ENCODE data around the gene COPE. TPM values are rescaled to one million over a fixed set of nuclear protein-coding genes. Genes with fewer than 3 reads are reported as not detected.

COPE gene
- polyA plus RNA-seq, 1 donor (not counting 4 experiments of a cell fraction or from before 2014, with no cell fraction given), result 109 TPM

DNA sequence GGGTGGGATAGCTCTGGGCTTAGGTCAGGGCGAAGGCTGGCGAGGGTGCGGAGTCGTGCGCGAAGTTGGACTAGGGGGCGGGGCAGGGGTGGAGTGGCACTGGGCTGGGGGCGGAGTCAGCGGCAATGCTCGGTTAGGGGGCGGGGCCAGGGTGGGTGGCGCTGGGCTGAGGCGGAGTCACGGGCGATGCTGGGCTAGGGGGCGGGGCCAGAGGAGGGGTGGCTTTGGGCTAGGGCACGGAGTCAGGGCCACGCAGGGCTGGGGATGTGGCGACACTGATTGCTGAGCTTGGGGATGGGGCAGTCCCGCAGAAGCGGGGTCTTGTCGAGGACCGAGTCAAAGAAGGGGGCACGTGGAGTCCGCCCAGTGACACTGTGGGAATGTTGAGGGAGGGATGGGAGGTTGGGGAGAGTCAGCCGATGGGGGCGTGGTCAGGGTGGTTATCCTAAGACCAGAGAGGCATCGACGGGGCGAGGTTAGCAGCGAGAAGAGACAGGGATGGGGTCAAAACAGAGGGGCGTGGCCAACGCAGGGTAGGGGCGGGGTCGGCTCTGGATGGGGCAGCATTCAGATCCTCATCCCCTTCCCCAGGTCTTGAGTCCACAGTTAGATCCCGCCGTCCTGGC lies 13.1 kb upstream of the COPE start:
- H3K9ac ChIP-seq (ENCODE audit: control insufficient read depth, extremely low read depth, insufficient read depth, low read length), result no peak overlapping the region
- H3K27me3 ChIP-seq (ENCODE audit: control insufficient read depth, extremely low read depth, insufficient read depth, low read length), result no peaks in the 10 kb centered on the region
- H2AFZ ChIP-seq (ENCODE audit: control insufficient read depth, low read length), result no peak overlapping the region
- no peak overlapping the region for H3K27ac ChIP-seq (ENCODE audit: control insufficient read depth, insufficient read depth, low read length)
- no peaks in the 10 kb centered on the region for H3K9me1 ChIP-seq (ENCODE audit: control insufficient read depth, extremely low read depth, insufficient read depth, low read length)
- H3K79me2 ChIP-seq (ENCODE audit: control insufficient read depth, insufficient read depth, low read length), result peaks cover 18% of the 10 kb centered on the region
- peaks cover 12% of the 10 kb centered on the region for H3K4me1 ChIP-seq (ENCODE audit: control insufficient read depth, extremely low read depth, insufficient read depth, low read length)
- dilution Hi-C loops (cut with MboI; ENCODE audit: extremely low pct_ligation_motif_present, low sequenced_read_pairs), result no loop called here
- H3K36me3 ChIP-seq (ENCODE audit: control insufficient read depth in 2 of 2, extremely low read depth in 1 of 2, insufficient read depth in 2 of 2, low read length in 2 of 2), result peaks cover 45 to 48% of the 10 kb centered on the region in 2 experiments
- H3K4me2 ChIP-seq (ENCODE audit: control insufficient read depth, extremely low read depth, insufficient read depth, low read depth, low read length), result no peak overlapping the region
- H3K4me3 ChIP-seq (ENCODE audit: control insufficient read depth in 2 of 3, extremely low read depth in 1 of 3, insufficient read depth in 2 of 3, low read depth in 1 of 3, low read length in 3 of 3), result no peak overlapping the region
- H4K20me1 ChIP-seq (ENCODE audit: control insufficient read depth, extremely low read depth, insufficient read depth, low read length), result peaks cover 8% of the 10 kb centered on the region
- no peaks in the 10 kb centered on the region for H3K9me3 ChIP-seq (ENCODE audit: control insufficient read depth, low read depth, low read length)
- FAIRE-seq, result no peak
- TF ChIP-seq EZH2 (IDR thresholded peaks at IDR 0.05; ENCODE audit: low read length), result no peak
- TF ChIP-seq, protein P1, sequence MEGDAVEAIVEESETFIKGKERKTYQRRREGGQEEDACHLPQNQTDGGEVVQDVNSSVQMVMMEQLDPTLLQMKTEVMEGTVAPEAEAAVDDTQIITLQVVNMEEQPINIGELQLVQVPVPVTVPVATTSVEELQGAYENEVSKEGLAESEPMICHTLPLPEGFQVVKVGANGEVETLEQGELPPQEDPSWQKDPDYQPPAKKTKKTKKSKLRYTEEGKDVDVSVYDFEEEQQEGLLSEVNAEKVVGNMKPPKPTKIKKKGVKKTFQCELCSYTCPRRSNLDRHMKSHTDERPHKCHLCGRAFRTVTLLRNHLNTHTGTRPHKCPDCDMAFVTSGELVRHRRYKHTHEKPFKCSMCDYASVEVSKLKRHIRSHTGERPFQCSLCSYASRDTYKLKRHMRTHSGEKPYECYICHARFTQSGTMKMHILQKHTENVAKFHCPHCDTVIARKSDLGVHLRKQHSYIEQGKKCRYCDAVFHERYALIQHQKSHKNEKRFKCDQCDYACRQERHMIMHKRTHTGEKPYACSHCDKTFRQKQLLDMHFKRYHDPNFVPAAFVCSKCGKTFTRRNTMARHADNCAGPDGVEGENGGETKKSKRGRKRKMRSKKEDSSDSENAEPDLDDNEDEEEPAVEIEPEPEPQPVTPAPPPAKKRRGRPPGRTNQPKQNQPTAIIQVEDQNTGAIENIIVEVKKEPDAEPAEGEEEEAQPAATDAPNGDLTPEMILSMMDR (optimal IDR thresholded peaks at IDR 0.05 in 1 of 3, IDR thresholded peaks at IDR 0.05 in 1 of 3, conservative IDR thresholded peaks at IDR 0.05 in 1 of 3; ENCODE audit: extremely low read depth in 1 of 3, insufficient read depth in 2 of 3, low read length in 3 of 3), result no peak
- no peak for DNase-seq (ENCODE audit: low read depth, low spot score)

DNA sequence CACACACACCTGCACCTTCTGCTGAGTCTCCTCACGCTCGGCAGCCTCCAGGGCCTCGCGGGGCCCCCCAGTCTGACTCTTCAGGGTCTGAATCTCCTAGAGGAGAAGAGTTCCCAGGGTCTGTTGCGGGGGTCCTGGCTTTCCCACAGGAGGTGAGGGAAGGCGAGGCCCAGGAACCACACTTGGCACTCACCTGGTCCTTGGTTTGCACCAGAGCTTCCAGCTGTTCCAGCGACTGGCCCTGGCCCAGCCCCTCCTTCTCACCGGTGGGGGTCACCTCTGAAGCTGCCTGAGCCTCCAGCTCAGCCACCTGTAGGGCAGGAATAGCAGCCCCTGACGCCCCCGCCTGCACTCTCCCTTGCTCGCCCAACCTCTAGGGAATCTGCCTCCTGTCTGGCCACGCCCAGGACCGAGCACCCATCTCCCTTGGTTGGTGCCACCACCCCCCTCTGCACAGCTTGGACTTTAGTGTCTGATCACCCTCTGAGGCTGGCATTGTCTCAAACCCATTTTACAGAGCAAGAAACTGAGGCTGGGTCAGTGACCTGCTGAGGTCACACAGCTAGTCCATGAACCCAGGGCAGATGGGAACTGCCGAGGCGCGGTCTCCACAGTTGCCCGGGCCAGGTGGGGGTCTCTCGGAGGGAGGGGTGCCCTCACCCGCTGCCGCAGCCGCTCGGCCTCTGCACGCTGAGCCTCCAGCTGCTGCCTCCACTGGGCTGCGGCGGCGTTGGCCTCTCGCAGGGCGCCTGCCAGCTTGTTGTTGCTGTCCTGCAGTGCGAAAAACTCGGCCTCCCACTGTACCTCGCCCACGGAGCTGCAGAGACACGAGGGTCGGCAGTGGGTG lies 12.4 kb upstream of the COPE start:
- DNase-seq (ENCODE audit: low read depth, low spot score) (no peak), FAIRE-seq (no peak)
- Histone ChIP-seq H3K79me2 (ENCODE audit: control insufficient read depth, insufficient read depth, low read length) (peaks cover 18% of the 10 kb centered on the region), H3K27me3 (ENCODE audit: control insufficient read depth, extremely low read depth, insufficient read depth, low read length) (no peaks in the 10 kb centered on the region), H3K27ac (ENCODE audit: control insufficient read depth, insufficient read depth, low read length) (no peak overlapping the region), H3K4me1 (ENCODE audit: control insufficient read depth, extremely low read depth, insufficient read depth, low read length) (peaks cover 12% of the 10 kb centered on the region), H3K36me3 (ENCODE audit: control insufficient read depth in 2 of 2, extremely low read depth in 1 of 2, insufficient read depth in 2 of 2, low read length in 2 of 2) (peaks cover 46 to 51% of the 10 kb centered on the region in 2 experiments), H2AFZ (ENCODE audit: control insufficient read depth, low read length) (no peak overlapping the region), H4K20me1 (ENCODE audit: control insufficient read depth, extremely low read depth, insufficient read depth, low read length) (peaks cover 10% of the 10 kb centered on the region), H3K4me3 (ENCODE audit: control insufficient read depth in 2 of 3, extremely low read depth in 1 of 3, insufficient read depth in 2 of 3, low read depth in 1 of 3, low read length in 3 of 3) (no peak overlapping the region), H3K9me1 (ENCODE audit: control insufficient read depth, extremely low read depth, insufficient read depth, low read length) (no peaks in the 10 kb centered on the region), H3K9me3 (ENCODE audit: control insufficient read depth, low read depth, low read length) (no peaks in the 10 kb centered on the region), H3K4me2 (ENCODE audit: control insufficient read depth, extremely low read depth, insufficient read depth, low read depth, low read length) (no peak overlapping the region), H3K9ac (ENCODE audit: control insufficient read depth, extremely low read depth, insufficient read depth, low read length) (no peak overlapping the region)
- dilution Hi-C loops (cut with MboI; ENCODE audit: extremely low pct_ligation_motif_present, low sequenced_read_pairs), result no loop called here
- TF ChIP-seq, protein P1 (optimal IDR thresholded peaks at IDR 0.05 in 1 of 3, IDR thresholded peaks at IDR 0.05 in 1 of 3, conservative IDR thresholded peaks at IDR 0.05 in 1 of 3; ENCODE audit: extremely low read depth in 1 of 3, insufficient read depth in 2 of 3, low read length in 3 of 3), result no peak
- TF ChIP-seq EZH2 (IDR thresholded peaks at IDR 0.05; ENCODE audit: low read length), result no peak
